HCT116 (cell line): ENCODE measurements around the gene DNAJC10.

ENCODE experiments used
- CBX3 ChIP-seq: IDR thresholded peaks from 2 replicates; pipeline ENCODE4 v1.6.1; 2012; ENCODE audit warnings: low read depth
- CTCF ChIP-seq, 3 experiments: fragments of 200-600 bp in 1 of 3; sonication (generic) in 1 of 3; IDR thresholded peaks in 2 of 3; conservative IDR thresholded peaks in 1 of 3; 2 replicates each; pipeline ENCODE4 v1.5.1; 2012 to 2017; ENCODE audit warnings: low read depth in 2 of 3, low read length in 2 of 3, antibody characterized with exemption in 1 of 3, borderline replicate concordance in 1 of 3, control low read depth in 1 of 3, mild to moderate bottlenecking in 1 of 3, mixed read lengths in 1 of 3, mixed run types in 1 of 3, moderate library complexity in 1 of 3; ENCODE audit not compliant: insufficient read depth in 1 of 3
- EZH2 ChIP-seq: fragments of 200-600 bp; sonication (generic); IDR thresholded peaks from 2 replicates; pipeline ENCODE4 v1.6.1; 2017; ENCODE audit warnings: antibody characterized with exemption, mixed run types
- JUND ChIP-seq: IDR thresholded peaks from 2 replicates; pipeline ENCODE4 v1.6.1; 2012
- POLR2A ChIP-seq: IDR thresholded peaks from 2 replicates; pipeline ENCODE4 v1.7.0; 2011; ENCODE audit warnings: borderline replicate concordance; ENCODE audit not compliant: insufficient read depth, insufficient read length; ENCODE audit errors: extremely low read depth
- POLR2AphosphoS5 ChIP-seq: IDR thresholded peaks from 2 replicates; pipeline ENCODE4 v1.6.1; 2011; ENCODE audit warnings: mild to moderate bottlenecking, low read depth, low read length, moderate library complexity
- RAD21 ChIP-seq: IDR thresholded peaks from 2 replicates; pipeline ENCODE4 v1.6.1; 2012; ENCODE audit warnings: low read depth, mild to moderate bottlenecking
- SRF ChIP-seq: IDR thresholded peaks from 2 replicates; pipeline ENCODE4 v1.6.1; 2012; ENCODE audit warnings: low read depth
- ZNF274 ChIP-seq: fragments of 200-500 bp; sonication (Bioruptor generic); IDR thresholded peaks from 2 replicates; pipeline ENCODE4 v1.6.1; 2014; ENCODE audit warnings: mild to moderate bottlenecking, low read depth, low read length, inconsistent platforms

DNA sequence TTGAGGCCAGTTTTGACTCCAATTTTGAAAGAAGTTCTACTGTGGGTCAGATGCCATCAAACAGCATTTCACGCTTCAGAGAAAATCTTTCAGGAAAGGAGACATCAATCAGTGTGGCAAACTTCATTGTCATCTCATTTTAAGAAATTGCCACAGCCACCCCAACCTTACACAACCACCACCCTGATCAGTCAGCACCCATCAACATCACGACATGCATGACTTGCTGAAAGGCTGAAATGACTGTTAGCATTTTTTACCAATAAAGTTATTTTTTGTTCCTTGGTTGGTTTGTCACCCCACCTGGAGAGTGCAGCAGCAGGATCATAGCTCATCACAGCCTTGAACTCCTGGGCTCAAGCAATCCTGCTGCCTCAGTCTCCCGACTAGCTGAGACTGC lies 10.4 kb downstream of the DNAJC10 start:
- no peak for TF ChIP-seq POLR2A
- no peak for TF ChIP-seq RAD21
- no peak for TF ChIP-seq CTCF (IDR thresholded peaks at IDR 0.05 in 2 of 3, conservative IDR thresholded peaks at IDR 0.05 in 1 of 3; ENCODE audit: borderline replicate concordance in 1 of 3, insufficient read depth in 1 of 3, low read depth in 2 of 3, low read length in 2 of 3)
- no peak for TF ChIP-seq ZNF274
- TF ChIP-seq CBX3: no peak
- no peak for TF ChIP-seq POLR2AphosphoS5
- TF ChIP-seq SRF: no peak
- no peak for TF ChIP-seq EZH2
- TF ChIP-seq JUND: no peak
